ENCODE data around the gene PCDHGA12.

The PCDHGA12 gene

DNA sequence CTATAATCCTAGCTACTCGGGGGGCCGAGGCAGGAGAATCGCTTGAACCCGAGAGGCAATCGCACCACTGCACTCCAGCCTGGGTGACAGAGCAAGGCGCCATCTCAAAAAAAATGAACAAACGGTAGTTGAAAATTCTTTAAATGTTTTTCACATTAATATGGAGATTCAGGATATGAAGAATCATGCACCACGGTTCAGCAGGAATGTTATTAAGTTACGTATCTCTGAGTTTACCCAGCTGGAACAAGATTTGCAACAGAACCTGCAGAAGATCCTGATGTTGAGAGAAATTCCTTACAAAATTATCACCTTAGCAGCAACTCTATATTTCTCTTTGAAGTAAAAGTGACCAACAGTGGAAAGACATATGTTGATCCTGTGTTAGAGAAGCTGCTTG is 10.0 kb downstream of the PCDHGA12 start:
- H3K4me2 ChIP-seq (ENCODE audit: low read depth, low read length, poor library complexity, severe bottlenecking), result no peak overlapping the region
- H3K27me3 ChIP-seq (ENCODE audit: insufficient read depth, low read length, poor library complexity, severe bottlenecking), result no peaks in the 10 kb centered on the region
- H3K9me2 ChIP-seq (replicated peaks; ENCODE audit: low read depth, low read length), result no peaks in the 10 kb centered on the region
- H3K9ac ChIP-seq (ENCODE audit: low read depth, low read length, poor library complexity, severe bottlenecking), result no peak overlapping the region
- no peaks in the 10 kb centered on the region for H3K4me1 ChIP-seq (ENCODE audit: insufficient read depth, low read length, poor library complexity, severe bottlenecking)
- no peaks in the 10 kb centered on the region for H4K20me1 ChIP-seq (ENCODE audit: insufficient read depth, low read length, poor library complexity, severe bottlenecking)
- TF ChIP-seq, protein P1, sequence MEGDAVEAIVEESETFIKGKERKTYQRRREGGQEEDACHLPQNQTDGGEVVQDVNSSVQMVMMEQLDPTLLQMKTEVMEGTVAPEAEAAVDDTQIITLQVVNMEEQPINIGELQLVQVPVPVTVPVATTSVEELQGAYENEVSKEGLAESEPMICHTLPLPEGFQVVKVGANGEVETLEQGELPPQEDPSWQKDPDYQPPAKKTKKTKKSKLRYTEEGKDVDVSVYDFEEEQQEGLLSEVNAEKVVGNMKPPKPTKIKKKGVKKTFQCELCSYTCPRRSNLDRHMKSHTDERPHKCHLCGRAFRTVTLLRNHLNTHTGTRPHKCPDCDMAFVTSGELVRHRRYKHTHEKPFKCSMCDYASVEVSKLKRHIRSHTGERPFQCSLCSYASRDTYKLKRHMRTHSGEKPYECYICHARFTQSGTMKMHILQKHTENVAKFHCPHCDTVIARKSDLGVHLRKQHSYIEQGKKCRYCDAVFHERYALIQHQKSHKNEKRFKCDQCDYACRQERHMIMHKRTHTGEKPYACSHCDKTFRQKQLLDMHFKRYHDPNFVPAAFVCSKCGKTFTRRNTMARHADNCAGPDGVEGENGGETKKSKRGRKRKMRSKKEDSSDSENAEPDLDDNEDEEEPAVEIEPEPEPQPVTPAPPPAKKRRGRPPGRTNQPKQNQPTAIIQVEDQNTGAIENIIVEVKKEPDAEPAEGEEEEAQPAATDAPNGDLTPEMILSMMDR (conservative IDR thresholded peaks at IDR 0.05; ENCODE audit: low read length), result no peak
- TF ChIP-seq EZH2phosphoT487 (IDR thresholded peaks at IDR 0.05; ENCODE audit: borderline replicate concordance), result no peak
- no peaks in the 10 kb centered on the region for H3K9me3 ChIP-seq (ENCODE audit: insufficient read depth, low read depth, low read length)
- H3F3A ChIP-seq (ENCODE audit: low read depth), result no peaks in the 10 kb centered on the region
- H3K36me3 ChIP-seq (ENCODE audit: insufficient read depth, low read length), result no peaks in the 10 kb centered on the region
- H2AFZ ChIP-seq (ENCODE audit: low read length), result no peak overlapping the region
- no peaks in the 10 kb centered on the region for H3K79me2 ChIP-seq (ENCODE audit: insufficient read depth, low read length)
- H3K4me3 ChIP-seq (ENCODE audit: low read length, poor library complexity, severe bottlenecking), result no peak overlapping the region

DNA sequence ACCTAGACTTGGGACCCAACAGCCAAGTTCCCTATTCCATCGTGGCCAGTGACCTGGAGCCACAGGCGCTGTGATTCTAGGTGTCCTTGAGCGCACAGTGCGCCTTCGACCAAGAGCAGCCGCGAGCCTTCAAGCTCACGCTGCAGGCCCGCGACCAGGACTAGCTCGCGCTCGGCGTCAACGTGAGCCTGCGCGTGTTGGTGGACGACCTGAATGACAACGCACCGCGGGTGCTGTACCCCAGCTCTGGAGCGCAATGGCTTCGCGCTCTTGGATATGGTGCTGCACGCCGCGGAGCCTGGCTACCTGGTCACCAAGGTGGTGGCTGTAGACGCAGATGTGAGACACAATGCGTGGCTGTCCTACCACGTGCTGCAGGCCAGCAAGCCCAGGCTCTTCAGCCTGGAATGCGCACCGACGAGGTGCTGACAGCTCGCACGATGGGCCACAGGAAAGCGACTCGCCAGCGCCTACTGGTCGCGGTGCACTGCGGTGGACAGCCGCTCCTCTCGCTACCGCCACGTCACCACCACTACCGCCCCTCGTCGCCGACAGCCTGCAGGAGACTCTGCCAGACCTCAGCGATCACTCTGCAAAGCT is 11.4 kb downstream of the PCDHGA12 start:
- Histone ChIP-seq H2AFZ (ENCODE audit: low read length) (no peak overlapping the region), H3K27me3 (ENCODE audit: insufficient read depth, low read length, poor library complexity, severe bottlenecking) (no peaks in the 10 kb centered on the region), H3K36me3 (ENCODE audit: insufficient read depth, low read length) (no peaks in the 10 kb centered on the region), H3K4me1 (ENCODE audit: insufficient read depth, low read length, poor library complexity, severe bottlenecking) (no peaks in the 10 kb centered on the region), H3K79me2 (ENCODE audit: insufficient read depth, low read length) (no peaks in the 10 kb centered on the region), H4K20me1 (ENCODE audit: insufficient read depth, low read length, poor library complexity, severe bottlenecking) (no peaks in the 10 kb centered on the region), H3K4me2 (ENCODE audit: low read depth, low read length, poor library complexity, severe bottlenecking) (no peak overlapping the region), H3K9me3 (ENCODE audit: insufficient read depth, low read depth, low read length) (no peaks in the 10 kb centered on the region), H3F3A (ENCODE audit: low read depth) (no peaks in the 10 kb centered on the region), H3K9ac (ENCODE audit: low read depth, low read length, poor library complexity, severe bottlenecking) (no peak overlapping the region), H3K4me3 (ENCODE audit: low read length, poor library complexity, severe bottlenecking) (no peak overlapping the region), H3K9me2 (replicated peaks; ENCODE audit: low read depth, low read length) (no peaks in the 10 kb centered on the region)
- no peak for TF ChIP-seq EZH2phosphoT487 (IDR thresholded peaks at IDR 0.05; ENCODE audit: borderline replicate concordance)
- TF ChIP-seq, protein P1 (conservative IDR thresholded peaks at IDR 0.05; ENCODE audit: low read length), result no peak

DNA sequence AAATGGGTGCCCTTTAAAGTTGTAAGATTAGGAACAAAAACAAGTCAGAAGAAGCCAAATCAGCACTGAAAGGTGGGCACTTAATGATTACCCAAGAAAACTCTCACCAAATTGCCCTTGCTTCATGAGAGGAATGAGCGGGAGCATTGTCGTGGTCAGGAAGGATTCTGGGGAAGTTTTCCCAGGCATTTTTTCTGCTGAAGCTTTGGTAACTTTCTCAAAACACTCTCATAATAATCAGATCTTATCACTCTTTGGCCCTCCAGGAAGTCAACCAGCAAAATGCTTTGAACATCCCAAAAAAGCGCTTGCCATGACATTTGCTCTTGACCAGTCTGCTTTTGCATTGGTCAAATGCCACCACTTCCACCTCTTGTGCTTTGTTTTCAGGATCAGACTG is 35.0 kb downstream of the PCDHGA12 start:
- TF ChIP-seq, protein P1 (conservative IDR thresholded peaks at IDR 0.05; ENCODE audit: low read length), result no peak
- TF ChIP-seq EZH2phosphoT487 (IDR thresholded peaks at IDR 0.05; ENCODE audit: borderline replicate concordance), result no peak
- Histone ChIP-seq H3K9me2 (replicated peaks; ENCODE audit: low read depth, low read length) (no peaks in the 10 kb centered on the region), H2AFZ (ENCODE audit: low read length) (no peak overlapping the region), H3K4me3 (ENCODE audit: low read length, poor library complexity, severe bottlenecking) (no peak overlapping the region), H3K9me3 (ENCODE audit: insufficient read depth, low read depth, low read length) (no peaks in the 10 kb centered on the region), H4K20me1 (ENCODE audit: insufficient read depth, low read length, poor library complexity, severe bottlenecking) (no peaks in the 10 kb centered on the region), H3K36me3 (ENCODE audit: insufficient read depth, low read length) (no peaks in the 10 kb centered on the region), H3K27me3 (ENCODE audit: insufficient read depth, low read length, poor library complexity, severe bottlenecking) (no peaks in the 10 kb centered on the region), H3K4me2 (ENCODE audit: low read depth, low read length, poor library complexity, severe bottlenecking) (no peak overlapping the region), H3F3A (ENCODE audit: low read depth) (no peaks in the 10 kb centered on the region), H3K9ac (ENCODE audit: low read depth, low read length, poor library complexity, severe bottlenecking) (no peak overlapping the region), H3K4me1 (ENCODE audit: insufficient read depth, low read length, poor library complexity, severe bottlenecking) (no peaks in the 10 kb centered on the region), H3K79me2 (ENCODE audit: insufficient read depth, low read length) (no peaks in the 10 kb centered on the region)
